ENCODE measurements around the gene TSSK6. TPM values are rescaled to one million over a fixed set of nuclear protein-coding genes. Genes with fewer than 3 reads are reported as not detected.

The TSSK6 gene
- total RNA-seq, 2 donors from 2014 or later = 1.5 to 3.6 TPM

- TF ChIP-seq, protein P1, sequence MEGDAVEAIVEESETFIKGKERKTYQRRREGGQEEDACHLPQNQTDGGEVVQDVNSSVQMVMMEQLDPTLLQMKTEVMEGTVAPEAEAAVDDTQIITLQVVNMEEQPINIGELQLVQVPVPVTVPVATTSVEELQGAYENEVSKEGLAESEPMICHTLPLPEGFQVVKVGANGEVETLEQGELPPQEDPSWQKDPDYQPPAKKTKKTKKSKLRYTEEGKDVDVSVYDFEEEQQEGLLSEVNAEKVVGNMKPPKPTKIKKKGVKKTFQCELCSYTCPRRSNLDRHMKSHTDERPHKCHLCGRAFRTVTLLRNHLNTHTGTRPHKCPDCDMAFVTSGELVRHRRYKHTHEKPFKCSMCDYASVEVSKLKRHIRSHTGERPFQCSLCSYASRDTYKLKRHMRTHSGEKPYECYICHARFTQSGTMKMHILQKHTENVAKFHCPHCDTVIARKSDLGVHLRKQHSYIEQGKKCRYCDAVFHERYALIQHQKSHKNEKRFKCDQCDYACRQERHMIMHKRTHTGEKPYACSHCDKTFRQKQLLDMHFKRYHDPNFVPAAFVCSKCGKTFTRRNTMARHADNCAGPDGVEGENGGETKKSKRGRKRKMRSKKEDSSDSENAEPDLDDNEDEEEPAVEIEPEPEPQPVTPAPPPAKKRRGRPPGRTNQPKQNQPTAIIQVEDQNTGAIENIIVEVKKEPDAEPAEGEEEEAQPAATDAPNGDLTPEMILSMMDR (IDR thresholded peaks at IDR 0.05) = no peak
- ATAC-seq (ENCODE audit: insufficient number of reproducible peaks, low FRiP score, low read depth) = no peak
- Histone ChIP-seq H3K9me3 (no peaks in the 10 kb centered on the region), H3K36me3 (peaks cover 70% of the 10 kb centered on the region), H3K27ac (no peak overlapping the region), H3K4me1 (ENCODE audit: control insufficient read depth in 1 of 2, low read depth in 2 of 2) (no peaks in the 10 kb centered on the region), H3K4me3 (no peak overlapping the region), H3K27me3 (replicated peaks; ENCODE audit: insufficient read depth) (no peaks in the 10 kb centered on the region)
- DNase-seq (ENCODE audit: low spot score) = no peak
Observed at GRCh38 chr19:19498255-19498991, 16.9 kb downstream of the TSSK6 start.

GRCh38 chr19:19495614-19496603 is 19.4 kb downstream of the TSSK6 start:
- H3K4me3 ChIP-seq = no peak overlapping the region
- H3K36me3 ChIP-seq = peaks cover 59% of the 10 kb centered on the region
- H3K27ac ChIP-seq = no peak overlapping the region
- TF ChIP-seq, protein P1 (IDR thresholded peaks at IDR 0.05) = no peak
- ATAC-seq (ENCODE audit: insufficient number of reproducible peaks, low FRiP score, low read depth) = no peak
- no peaks in the 10 kb centered on the region for H3K9me3 ChIP-seq
- H3K27me3 ChIP-seq (replicated peaks; ENCODE audit: insufficient read depth) = no peaks in the 10 kb centered on the region
- no peak for DNase-seq (ENCODE audit: low spot score)
- no peaks in the 10 kb centered on the region for H3K4me1 ChIP-seq (ENCODE audit: control insufficient read depth in 1 of 2, low read depth in 2 of 2)

DNA sequence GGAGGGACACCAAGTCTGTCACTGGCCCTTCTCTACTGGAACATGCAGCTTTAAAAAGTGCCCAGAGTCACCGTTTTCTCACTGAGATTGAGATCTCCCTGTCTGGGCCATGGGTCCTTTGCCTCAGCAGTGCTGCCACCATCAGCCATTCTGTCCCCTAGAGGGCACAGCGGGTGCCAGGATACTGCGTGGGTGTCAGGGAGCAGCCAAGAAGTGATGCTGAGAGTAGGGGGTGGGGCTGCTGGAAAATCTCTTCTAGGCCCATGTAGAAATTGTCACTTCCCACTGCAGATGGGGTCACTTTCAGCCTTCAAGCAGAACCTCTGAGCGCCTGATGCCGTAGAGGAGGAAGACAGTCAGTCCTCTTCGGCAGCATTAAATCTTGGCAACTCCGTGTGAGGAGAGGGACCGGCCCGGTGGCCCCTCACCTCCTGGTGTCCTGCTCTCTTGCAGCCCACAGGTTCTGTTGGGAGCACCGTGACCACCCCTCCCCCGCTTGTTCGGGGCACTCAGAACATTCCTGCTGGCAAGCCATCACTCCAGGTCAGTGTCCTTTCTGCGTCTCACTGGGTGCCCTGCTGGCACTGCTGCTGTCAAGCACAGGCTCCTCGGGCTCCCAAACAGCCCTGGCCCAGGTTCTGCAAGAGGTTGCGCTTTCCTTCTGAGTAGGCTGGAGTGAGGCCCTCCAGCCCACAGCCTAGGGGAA is 21.4 kb downstream of the TSSK6 start:
- peaks cover 11 to 16% of the 10 kb centered on the region in 2 donors for H3K4me1 ChIP-seq (ENCODE audit: control insufficient read depth in 1 of 2, low read depth in 2 of 2)
- H3K4me3 ChIP-seq = no peak overlapping the region
- H3K27me3 ChIP-seq (replicated peaks; ENCODE audit: insufficient read depth) = no peaks in the 10 kb centered on the region
- peaks cover 52% of the 10 kb centered on the region for H3K36me3 ChIP-seq
- TF ChIP-seq, protein P1 (IDR thresholded peaks at IDR 0.05) = no peak
- no peaks in the 10 kb centered on the region for H3K9me3 ChIP-seq
- ATAC-seq (ENCODE audit: insufficient number of reproducible peaks, low FRiP score, low read depth) (no peak), DNase-seq (ENCODE audit: low spot score) (no peak)
- no peak overlapping the region for H3K27ac ChIP-seq

DNA sequence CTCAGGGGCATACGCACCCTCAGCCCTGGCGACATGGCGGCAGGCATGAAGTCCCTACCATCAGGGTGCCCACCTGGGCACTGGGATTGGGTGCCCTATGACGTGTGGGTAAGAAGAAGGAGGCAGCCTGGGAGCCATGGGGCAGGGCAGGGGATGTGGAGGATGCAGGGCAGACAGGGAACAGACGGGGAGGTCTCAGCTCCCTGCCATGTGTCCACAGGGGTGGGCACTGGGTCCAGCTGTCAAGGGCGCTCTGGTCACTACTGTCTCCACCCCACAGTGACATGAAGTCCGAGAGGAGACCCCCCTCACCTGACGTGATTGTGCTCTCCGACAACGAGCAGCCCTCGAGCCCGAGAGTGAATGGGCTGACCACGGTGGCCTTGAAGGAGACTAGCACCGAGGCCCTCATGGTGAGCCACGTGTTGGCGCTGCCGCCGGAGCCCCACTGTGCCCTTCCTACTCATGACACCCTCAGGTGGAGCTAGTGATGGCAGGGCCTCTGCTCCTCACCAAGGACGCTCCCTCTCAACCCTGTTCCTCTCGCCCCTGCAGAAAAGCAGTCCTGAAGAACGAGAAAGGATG is 23.2 kb downstream of the TSSK6 start:
- no peaks in the 10 kb centered on the region for H3K27me3 ChIP-seq (replicated peaks; ENCODE audit: insufficient read depth)
- H3K27ac ChIP-seq = no peak overlapping the region
- H3K9me3 ChIP-seq = no peaks in the 10 kb centered on the region
- TF ChIP-seq, protein P1 (IDR thresholded peaks at IDR 0.05) = no peak
- DNase-seq (ENCODE audit: low spot score) = no peak
- ATAC-seq (ENCODE audit: insufficient number of reproducible peaks, low FRiP score, low read depth) = no peak
- H3K4me1 ChIP-seq (ENCODE audit: control insufficient read depth in 1 of 2, low read depth in 2 of 2) = peaks cover 23 to 32% of the 10 kb centered on the region in 2 donors
- H3K4me3 ChIP-seq = no peak overlapping the region
- peaks cover 36% of the 10 kb centered on the region for H3K36me3 ChIP-seq

Data from thoracic aorta (tissue), 2 donors.